Measurements from ENCODE around the gene SLAMF7.
"Not testable (repeated sequence)": the region's sequence is repeated elsewhere in the genome, so short reads cannot be mapped to it uniquely, and the experiment has no call there.

Gene SLAMF7, protein sequence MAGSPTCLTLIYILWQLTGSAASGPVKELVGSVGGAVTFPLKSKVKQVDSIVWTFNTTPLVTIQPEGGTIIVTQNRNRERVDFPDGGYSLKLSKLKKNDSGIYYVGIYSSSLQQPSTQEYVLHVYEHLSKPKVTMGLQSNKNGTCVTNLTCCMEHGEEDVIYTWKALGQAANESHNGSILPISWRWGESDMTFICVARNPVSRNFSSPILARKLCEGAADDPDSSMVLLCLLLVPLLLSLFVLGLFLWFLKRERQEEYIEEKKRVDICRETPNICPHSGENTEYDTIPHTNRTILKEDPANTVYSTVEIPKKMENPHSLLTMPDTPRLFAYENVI

DNA sequence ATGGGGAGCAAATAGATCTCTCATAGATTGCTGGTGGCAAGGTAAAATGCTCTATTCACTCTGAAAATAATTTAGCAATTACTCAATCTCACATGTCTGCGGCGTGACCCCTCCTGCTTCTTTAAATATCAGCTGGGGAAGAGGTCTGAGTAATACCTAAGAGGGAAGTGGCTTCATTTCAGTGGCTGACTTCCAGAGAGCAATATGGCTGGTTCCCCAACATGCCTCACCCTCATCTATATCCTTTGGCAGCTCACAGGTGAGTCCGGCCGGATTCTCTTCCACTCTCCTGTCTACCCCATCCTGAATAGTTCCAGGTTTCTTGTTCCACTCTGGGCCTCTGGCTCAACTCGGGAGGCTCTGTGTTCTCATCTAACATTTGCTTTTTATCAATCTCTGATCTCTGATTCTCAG, at the start of gene SLAMF7:
Gene SLAMF7, plus strand, starts transcription at position 150 of the 414 bp plus-strand sequence. Its CDS starts 55 bp downstream, at position 205.
- DNase-seq (ENCODE audit: low read depth), result peak; percentile 28

DNA sequence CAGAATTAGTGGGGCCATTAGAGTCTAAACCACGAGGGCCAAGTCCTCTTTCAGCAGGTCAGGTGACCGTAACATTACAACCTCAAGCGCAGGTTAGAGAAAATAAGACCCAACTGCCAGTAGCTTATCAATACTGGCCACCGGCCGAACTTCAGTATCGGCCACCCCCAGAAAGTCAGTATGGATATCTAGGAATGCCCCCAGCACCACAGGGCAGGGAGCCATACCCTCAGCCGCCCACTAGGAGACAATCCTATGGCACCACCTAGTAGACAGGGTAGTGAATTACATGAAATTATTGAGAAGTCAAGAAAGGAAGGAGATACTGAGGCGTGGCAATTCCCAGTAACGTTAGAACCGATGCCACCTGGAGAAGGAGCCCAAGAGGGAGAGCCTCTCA, 46.7 kb upstream of the SLAMF7 start:
- not testable (repeated sequence) for DNase-seq (ENCODE audit: low read depth)

DNA sequence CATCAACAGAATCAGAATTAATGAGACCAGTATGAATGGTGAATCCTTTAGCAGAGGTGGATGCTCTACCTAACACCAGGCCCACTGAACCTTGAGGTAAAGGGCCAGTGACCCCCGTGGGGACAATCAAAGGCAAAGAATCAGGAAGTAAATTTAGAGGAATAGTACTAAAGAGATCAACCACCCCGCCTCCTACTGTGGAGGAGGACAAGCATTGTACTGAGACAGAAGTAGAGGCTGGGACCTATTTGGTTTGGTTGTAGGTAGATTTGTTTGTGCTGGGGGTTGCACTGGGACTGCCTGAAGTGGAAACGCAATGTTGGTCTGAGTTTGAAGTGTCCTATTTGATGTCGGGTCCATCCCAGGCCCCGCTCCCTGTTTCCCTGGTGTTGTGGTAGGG, 36.9 kb upstream of the SLAMF7 start:
- DNase-seq (ENCODE audit: low read depth), result no peak

DNA sequence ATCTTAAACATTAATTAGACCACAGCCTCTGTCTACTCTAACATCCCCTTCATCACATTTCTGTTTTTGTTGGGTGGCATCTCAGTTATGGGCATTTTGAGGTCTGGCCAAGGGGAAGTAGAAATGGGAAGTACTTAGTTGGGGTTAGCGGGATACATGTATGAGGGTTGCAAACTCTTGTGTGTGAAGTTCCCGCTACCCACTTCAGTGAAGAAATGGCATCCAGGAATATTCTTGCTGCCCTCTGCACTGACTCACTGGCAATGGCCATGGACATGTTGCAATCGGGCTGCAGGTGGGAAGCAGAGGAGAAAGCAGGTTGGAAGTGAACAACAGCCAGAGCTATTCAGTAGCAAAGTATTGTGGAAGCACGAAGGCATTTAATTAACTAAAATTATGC, 34.8 kb upstream of the SLAMF7 start:
- no peak for DNase-seq (ENCODE audit: low read depth)

DNA sequence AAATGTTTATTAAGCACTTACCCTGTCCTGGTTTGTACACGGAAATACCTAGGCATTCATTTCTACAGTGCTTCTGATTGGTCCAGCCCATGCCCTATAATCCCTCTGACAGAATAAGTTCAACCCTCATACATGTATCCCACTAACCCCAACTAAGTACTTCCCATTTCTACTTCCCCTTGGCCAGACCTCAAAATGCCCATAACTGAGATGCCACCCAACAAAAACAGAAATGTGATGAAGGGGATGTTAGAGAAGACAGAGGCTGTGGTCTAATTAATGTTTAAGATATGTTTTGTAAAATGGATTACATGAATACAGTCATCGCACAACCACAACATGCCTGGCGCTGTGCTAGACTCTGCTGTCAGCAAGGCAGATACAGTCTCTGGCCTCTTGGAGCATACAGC, 33.8 kb upstream of the SLAMF7 start:
- not testable (repeated sequence) for DNase-seq (ENCODE audit: low read depth)

DNA sequence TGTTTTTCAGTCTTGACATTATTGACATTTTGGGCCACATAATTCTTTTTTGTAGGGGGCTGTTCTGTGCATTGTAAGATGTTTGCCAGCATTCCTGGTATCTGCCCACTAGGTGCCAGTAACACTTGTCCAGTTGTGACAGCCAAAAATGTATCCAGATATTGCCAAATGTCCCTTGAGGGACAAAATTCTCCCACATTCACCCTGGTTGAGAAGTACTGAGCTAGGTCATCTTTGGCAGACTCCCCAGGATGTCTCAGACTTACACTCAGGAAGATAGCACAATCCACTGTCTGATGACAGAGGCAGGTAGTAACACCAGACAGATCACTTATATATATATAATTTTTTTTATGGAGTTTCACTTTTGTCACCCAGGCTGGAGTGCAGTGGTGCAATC, 33.3 kb upstream of the SLAMF7 start:
- no peak for DNase-seq (ENCODE audit: low read depth)

DNA sequence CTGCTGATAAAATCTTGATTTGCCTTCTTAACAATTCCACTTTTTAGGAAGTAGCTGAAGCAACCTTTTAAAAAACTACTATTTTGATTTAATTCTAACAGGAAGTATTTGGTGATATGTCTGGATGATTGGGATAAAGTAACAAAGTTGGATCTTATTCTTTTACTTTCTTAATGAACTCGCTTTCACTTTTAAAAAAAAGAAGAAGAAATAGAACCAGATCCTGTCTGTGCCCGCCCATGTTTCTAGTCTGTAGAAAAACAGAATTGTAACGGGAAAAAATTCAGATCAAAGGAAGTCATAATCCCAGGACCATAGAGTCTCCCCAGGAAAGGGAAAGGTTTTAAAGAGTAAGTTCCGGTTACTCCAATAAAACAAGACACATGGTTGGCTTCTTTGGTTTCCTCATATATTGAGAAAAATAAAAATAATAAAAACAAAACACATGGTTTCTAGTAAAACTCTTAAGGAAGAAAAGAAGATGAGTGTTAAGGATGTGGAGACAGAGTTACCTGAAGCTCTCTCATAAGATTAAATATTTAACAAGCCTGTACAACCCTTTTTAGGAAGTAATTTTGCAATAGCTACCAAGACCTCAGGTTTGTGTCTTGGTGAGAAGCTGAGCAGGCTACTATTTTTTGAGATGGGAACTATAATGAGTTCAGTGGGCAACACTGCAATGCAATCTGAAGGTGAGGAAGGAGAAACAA, 32.4 kb upstream of the SLAMF7 start:
- no peak for DNase-seq (ENCODE audit: low read depth)

DNA sequence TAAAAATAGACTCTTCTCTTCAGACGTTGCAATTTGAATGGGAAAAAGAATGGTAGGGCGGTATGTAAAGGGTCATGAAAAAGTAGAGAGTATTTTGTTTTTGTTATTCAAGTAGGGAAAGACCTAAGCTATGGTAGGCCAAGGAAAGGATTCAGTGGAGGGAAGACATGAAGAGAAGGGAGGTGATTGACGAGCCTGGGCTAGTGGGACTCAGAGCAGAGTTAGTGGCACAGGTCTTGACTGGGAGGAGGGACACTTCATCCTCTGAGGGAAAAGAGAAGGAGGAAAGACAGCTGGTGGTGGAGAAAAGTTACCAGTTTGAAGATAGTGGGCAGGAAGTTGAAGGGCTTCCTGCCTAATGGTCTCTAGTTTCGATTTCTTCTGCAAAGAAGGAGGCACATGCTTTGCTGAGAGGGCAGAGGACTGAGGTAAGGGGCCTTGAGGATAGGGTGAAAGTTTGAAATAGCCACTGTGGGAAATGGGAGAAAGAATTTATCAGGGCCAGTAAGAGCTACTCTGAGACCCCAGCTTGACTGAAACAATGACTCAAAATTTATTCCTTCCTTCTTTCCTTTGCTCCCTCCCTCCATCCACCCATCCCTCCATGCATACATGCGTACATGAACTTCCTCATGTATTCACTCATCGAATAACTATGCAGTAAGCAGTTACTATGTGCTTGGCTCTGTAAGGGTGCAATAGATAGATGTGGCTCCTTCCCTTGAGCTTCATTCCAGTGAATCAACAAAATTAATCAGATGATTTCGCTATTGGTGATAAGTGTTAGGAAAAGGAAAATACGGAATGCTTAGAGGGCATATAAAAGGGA, 31.6 kb upstream of the SLAMF7 start:
- DNase-seq (ENCODE audit: low read depth), result peak; percentile 17

DNA sequence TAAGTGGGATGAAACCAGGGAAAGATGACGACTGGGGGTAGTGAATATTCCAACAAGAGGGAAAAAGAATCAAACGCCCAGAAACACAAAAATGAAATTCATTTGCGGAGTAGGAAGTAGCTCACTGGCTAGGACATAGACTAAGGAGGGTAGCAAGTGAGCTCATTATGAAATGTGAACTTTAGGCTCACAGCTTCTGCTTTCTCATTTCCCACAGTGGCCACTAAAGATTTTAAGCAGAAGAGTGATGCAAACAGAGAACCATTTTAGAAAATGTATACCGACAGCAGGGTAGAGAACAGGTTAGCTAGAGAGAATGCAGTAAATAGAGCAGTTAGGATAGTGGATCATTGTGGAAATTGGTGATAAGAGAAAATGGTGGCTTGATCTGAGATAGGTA, 30.9 kb upstream of the SLAMF7 start:
- DNase-seq (ENCODE audit: low read depth), result no peak

DNA sequence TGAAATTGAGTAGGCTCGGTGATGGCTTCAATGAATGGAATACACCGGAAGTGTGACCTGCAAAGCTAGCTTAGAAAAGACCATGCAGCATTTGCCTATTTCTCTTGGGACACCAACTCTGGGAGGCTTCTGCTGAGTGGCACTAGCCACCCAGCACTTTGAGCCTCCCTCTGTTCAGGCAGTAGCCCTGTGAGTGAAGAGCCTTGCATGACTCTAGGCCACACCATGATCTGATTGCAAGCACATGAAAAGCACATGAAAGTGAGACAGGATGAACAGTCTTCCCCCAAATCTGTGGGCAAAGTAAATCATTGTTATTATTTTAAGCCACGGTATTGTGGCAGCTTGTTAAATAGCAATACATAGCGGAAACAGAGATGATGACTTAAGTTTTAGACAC, 30.2 kb upstream of the SLAMF7 start:
- DNase-seq (ENCODE audit: low read depth), result no peak

DNA sequence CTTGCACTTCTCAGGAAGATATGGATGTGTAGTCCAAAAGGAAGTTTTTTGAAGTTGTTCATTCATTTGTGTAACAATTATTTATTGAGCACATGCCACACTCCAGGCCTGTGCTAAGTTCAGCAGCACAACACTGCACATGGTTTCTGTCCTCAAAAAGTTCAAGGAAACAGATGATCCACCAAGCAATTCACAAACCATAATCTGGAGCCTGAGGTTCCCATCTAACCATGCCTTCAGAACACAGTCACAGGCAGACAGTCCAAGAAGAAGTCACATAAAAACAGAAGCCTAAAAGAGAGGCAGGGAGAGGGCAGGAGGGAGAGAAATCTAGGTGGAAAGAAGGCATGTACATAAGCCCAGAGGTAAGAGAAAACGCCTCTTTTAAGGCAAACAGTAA, 29.3 kb upstream of the SLAMF7 start:
- no peak for DNase-seq (ENCODE audit: low read depth)

DNA sequence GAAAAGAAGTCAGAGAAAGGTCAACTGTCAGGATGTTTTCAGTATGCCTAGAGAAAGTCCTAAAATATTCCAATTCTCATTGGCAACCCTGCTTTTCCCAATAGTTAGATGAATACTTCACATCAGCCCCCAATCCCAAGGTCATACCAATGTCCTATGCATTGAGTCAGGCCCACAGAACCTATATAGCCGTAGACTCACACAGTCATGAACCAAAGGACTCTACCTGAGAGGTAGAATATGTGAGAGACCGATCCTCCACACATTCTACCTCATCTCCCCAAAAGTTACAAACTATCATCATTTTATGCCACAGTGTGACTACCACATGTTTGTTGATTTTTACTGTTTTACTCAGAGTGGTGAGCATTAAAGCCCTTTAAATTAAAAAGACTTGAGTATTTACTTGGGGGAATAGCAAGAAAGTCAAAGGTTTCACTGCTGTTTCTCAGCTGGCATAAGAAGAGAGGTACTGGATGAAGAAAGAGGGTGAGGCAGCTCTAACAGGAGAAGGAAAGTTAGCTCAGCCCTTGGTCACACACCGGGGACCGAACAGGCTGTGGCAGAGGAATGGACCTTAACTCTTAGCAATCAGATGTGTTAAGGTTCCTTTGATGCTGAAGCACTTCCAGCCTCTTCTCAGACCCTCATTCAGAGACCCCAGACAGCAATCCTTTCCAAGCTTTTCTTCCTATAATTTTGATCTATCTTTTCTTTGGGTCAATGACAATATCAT, 28.4 kb upstream of the SLAMF7 start:
- no peak for DNase-seq (ENCODE audit: low read depth)

DNA sequence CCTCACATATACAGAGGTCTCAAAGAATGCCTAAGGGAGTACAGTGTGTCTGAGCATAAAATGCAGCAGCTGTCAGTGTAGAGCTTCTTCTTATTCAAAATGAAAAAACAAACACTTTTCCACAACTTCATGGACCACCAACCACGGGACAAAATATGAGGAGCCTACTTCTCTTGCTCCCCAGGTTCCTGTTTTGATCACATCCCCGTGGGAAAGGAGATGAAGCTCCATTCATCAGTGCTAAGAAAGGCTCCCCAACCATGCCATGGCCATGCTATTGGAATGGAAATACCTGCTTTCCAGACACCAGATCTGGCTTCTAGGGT, 27.8 kb upstream of the SLAMF7 start:
- DNase-seq (ENCODE audit: low read depth), result no peak

DNA sequence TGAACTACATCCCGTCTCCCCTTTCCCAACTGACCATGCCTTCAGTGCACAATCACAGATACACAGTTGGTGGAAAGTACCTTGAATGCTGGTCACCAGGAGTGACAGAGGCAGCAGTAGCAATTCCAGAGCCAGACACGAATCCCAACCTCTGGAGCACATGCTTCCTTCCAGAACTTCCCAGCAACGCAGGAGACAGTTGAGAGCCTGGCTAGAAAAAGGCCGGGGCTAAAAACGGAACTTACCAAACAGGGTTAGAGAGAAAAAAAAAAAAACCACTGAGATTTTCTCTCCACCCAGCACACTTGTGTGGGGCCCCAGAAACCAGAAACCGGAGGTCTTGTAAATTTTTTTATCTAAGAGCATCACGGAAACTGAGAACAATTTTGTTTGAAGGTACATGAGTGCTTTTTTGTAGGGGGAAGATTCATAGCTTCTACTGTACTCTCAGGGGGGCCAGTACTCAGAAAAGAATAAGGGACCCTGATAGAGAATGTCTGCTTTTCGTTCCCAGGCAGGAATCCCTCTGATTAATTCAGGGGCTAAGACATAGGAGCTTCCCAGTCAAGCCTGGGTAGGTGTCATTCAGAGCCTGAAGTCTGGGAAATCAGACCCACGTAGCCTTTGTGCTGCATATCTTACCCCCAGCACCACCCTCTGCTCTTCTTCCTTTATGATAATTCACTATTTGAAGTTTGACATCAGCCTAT, 27.3 kb upstream of the SLAMF7 start, which contains the start of gene CD48:
Gene CD48, minus strand, starts transcription at position 221 of the 710 bp plus-strand sequence. Its CDS starts 59 bp downstream, at position 162.
- no peak for DNase-seq (ENCODE audit: low read depth)

DNA sequence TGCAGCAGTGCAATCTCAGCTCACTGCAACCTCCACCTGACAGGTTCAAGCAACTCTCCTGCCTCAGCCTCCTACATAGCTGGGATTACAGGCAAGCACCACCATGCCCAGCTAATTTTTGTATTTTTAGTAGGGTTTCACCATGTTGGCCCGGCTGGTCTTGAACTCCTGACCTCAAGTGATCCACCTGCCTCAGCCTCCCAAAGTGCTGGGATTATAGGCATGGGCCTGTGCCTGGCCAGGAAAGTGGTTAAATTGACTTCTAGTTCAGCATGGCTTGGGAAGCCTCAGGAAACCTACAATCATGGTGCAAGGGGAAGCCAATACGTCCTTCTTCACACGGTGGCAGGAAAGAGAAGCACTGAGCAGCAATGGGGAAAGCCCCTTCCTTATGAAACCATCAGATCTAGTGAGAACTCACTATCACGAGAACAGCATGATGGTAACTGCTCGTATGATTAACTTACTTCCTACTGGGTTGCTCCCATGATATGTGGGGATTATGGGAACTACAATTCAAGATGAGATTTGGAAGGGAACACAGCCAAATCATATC, 26.4 kb upstream of the SLAMF7 start:
- not testable (repeated sequence) for DNase-seq (ENCODE audit: low read depth)

DNA sequence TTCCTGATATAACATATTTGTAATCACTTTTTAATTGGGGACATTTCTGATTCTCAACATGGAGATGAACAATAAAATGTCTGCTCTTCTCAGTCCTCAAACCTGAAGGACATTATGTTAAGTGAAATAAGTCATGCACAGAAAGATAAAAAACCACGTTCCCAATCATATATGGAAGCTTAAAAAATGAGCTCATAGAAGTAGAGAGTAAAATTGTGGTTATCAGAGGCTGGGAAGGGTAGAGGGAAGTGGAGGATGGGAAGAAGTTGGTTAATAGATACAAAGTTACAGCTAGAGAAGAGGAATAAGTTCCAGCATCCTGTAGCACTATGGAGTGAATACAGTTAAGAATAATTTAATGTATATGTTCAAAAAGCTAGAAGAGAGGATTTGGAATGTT, 25.9 kb upstream of the SLAMF7 start:
- DNase-seq (ENCODE audit: low read depth), result no peak

DNA sequence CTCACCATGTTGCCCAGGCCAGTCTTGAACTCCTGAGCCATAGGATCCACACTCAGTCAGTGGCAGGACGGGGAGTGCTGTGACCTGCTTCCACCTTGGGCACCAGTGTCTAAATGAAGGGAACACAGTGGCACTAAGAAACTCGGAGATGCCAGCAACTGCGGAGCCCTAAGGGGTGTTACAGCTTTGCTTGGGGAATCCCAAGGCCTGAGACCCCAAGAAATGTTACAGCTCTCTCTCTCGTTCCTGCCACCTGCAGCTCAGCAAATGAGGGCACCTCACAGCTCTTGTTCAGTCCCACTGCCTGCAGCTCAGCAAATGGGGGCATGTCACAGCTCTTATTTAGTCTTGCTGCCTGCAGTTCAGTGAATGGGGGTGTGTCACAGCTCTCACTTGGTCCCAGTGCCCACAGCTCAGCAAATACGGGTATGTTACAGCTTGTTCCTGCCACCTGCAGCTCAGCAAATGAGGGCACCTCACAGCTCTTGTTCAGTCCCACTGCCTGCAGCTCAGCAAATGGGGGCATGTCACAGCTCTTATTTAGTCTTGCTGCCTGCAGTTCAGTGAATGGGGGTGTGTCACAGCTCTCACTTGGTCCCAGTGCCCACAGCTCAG, 24.9 kb upstream of the SLAMF7 start:
- DNase-seq (ENCODE audit: low read depth), result not testable (repeated sequence)

DNA sequence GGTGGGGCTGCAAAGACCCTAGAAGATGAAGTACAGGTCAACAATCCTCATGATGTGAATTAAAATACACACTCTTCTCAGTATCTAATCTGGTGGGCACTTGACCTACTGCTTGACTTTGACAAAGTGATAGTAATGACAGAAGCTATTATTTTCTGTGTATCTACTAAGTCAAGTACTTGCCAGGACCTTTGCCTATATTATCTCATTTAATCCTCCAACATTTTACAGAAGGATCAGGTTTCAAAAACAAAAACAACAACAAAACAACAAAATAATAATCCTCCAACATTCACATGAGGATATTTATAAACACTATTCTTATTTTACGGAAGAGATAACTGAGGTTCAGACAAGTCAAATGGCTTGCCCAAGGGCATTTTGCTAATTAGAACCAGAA, 23.0 kb upstream of the SLAMF7 start:
- no peak for DNase-seq (ENCODE audit: low read depth)

DNA sequence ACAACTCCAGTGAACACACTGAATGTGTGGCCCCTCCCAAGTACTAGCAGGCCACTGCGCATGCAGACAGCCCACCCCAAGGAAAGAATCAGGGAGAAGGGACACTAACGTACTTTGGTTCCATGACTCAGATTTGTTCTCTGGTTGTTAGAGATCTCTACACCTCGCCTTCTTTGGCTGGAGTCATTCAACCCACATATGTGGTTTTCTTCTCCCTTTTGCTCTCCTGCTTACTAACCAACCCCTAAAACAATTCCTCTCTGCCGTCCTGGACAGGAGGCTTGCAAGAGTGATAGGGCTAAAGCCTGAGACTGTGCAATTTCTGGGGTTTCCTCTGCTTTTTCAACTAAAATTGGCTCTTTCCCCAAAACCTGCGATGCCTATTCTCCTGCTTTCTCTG, 21.7 kb upstream of the SLAMF7 start:
- no peak for DNase-seq (ENCODE audit: low read depth)

DNA sequence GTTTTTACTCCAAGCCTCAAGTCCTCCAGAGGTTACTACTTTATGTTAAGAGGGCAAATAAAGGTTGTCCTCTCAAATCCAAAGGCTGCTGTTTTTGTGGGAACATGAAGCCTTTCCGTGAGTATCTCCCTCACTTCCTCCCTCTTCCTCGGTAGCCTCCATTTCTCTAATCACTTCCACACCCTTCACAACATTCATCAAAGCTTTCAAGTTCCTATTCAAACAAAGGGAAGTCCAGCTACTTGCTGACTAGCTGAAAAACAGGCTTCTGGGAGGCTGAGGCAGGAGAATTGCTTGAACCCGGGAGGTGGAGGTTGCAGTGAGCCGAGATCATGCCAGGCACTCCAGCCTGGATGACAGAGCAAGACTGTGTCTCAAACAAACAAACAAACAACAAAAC, 20.8 kb upstream of the SLAMF7 start:
- no peak for DNase-seq (ENCODE audit: low read depth)
